ENCODE data around the gene ITK.

GRCh38 chr5:157280927-157281326 lies 100.3 kb downstream of the ITK start:
- TF ChIP-seq, protein P1, sequence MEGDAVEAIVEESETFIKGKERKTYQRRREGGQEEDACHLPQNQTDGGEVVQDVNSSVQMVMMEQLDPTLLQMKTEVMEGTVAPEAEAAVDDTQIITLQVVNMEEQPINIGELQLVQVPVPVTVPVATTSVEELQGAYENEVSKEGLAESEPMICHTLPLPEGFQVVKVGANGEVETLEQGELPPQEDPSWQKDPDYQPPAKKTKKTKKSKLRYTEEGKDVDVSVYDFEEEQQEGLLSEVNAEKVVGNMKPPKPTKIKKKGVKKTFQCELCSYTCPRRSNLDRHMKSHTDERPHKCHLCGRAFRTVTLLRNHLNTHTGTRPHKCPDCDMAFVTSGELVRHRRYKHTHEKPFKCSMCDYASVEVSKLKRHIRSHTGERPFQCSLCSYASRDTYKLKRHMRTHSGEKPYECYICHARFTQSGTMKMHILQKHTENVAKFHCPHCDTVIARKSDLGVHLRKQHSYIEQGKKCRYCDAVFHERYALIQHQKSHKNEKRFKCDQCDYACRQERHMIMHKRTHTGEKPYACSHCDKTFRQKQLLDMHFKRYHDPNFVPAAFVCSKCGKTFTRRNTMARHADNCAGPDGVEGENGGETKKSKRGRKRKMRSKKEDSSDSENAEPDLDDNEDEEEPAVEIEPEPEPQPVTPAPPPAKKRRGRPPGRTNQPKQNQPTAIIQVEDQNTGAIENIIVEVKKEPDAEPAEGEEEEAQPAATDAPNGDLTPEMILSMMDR (IDR thresholded peaks at IDR 0.05 in 4 of 5, conservative IDR thresholded peaks at IDR 0.05 in 1 of 5): no peak
- no peak for TF ChIP-seq POLR2A (IDR thresholded peaks at IDR 0.05)
